Caco-2 (cell line): ENCODE results near the gene TXNL1. TPM values are rescaled to one million over a fixed set of nuclear protein-coding genes. Genes with fewer than 3 reads are reported as not detected.

ENCODE experiments used
- BruUV-seq: library from RNA; stranded (reverse); fragments of 400-500 nt; replicated peaks from 2 replicates; lab custom pipeline; 2021; lab: Mats Ljungman, UMichigan
- CTCF ChIA-PET: fragments of 300-600 bp; sonication (Branson Sonifier 250); formaldehyde crosslinking; loops from one replicate; lab custom pipeline; 2022; ENCODE audit warnings: antibody characterized with exemption; lab: Charles Lee
- POLR2A ChIA-PET: fragments of 300-600 bp; sonication (Branson Sonifier 250); formaldehyde crosslinking; loops from one replicate; lab custom pipeline; 2022; ENCODE audit warnings: antibody characterized with exemption; lab: Charles Lee
- DNase-seq, 2 experiments: peaks; one replicate each; pipeline versions ENCODE4 v3.0.0 to v3.0.0-alpha.2; 2020 to 2022
- H3K27me3 ChIP-seq: replicated peaks from 2 replicates; pipeline ENCODE4 v1.6.0; 2011; ENCODE audit warnings: low read length; ENCODE audit not compliant: control insufficient read depth, insufficient read depth
- H3K36me3 ChIP-seq: 2 replicates; pipeline ENCODE4 v1.5.1; 2011; ENCODE audit warnings: low read length; ENCODE audit not compliant: control insufficient read depth, insufficient read depth
- H3K4me1 ChIP-seq: fragments of 250-450 bp; sonication (Bioruptor Pico); 2 replicates; pipeline ENCODE4 v1.5.1; 2020; ENCODE audit warnings: mild to moderate bottlenecking
- H3K4me3 ChIP-seq: 2 replicates; pipeline ENCODE4 v1.5.1; 2011; ENCODE audit warnings: low read depth, mild to moderate bottlenecking, control low read depth, low read length
- H3K9me3 ChIP-seq: fragments of 250-450 bp; sonication (Bioruptor Pico); 2 replicates; pipeline ENCODE4 v1.5.1; 2020; ENCODE audit warnings: mild to moderate bottlenecking, moderate library complexity
- H3K27ac Mint-ChIP-seq: one replicate; pipeline ENCODE4 v1.8.0; 2022; ENCODE audit warnings: mixed read lengths; ENCODE audit not compliant: unreplicated experiment
- H3K27me3 Mint-ChIP-seq: one replicate; pipeline ENCODE4 v1.8.0; 2022; ENCODE audit warnings: mixed read lengths; ENCODE audit not compliant: insufficient read depth, unreplicated experiment
- H3K36me3 Mint-ChIP-seq: one replicate; pipeline ENCODE4 v1.8.0; 2022; ENCODE audit warnings: mild to moderate bottlenecking, mixed read lengths; ENCODE audit not compliant: insufficient read depth, unreplicated experiment
- H3K4me1 Mint-ChIP-seq: one replicate; pipeline ENCODE4 v1.8.0; 2022; ENCODE audit warnings: low read depth, mixed read lengths; ENCODE audit not compliant: unreplicated experiment
- H3K4me3 Mint-ChIP-seq: one replicate; pipeline ENCODE4 v1.8.0; 2022; ENCODE audit warnings: mild to moderate bottlenecking, moderate library complexity, mixed read lengths; ENCODE audit not compliant: unreplicated experiment
- H3K9me3 Mint-ChIP-seq: one replicate; pipeline ENCODE4 v1.8.0; 2022; ENCODE audit warnings: mixed read lengths; ENCODE audit not compliant: unreplicated experiment
- CTCF ChIP-seq, 2 experiments: fragments of 200-600 bp in 1 of 2; IDR thresholded peaks; 1 replicate in 1 of 2; 2 replicates in 1 of 2; pipeline versions ENCODE4 v1.5.1 to v1.8.0; 2011 to 2022; ENCODE audit warnings: antibody characterized with exemption in 1 of 2, control low read depth in 1 of 2, inconsistent platforms in 1 of 2, low read depth in 1 of 2, low read length in 1 of 2, mild to moderate bottlenecking in 1 of 2, moderate library complexity in 1 of 2; ENCODE audit not compliant: insufficient read depth in 1 of 2, severe bottlenecking in 1 of 2, unreplicated experiment in 1 of 2
- intact Hi-C: fragments of 100-400 bp; cut with micrococcal nuclease; formaldehyde crosslinking; loops from one replicate; pipeline ENCODE4 v1.10.0; 2022; ENCODE audit not compliant: unreplicated experiment
- total RNA-seq: library from RNA; stranded (reverse); gene quantifications from 2 replicates; pipeline ENCODE4 v1.2.3, GENCODE V29; 2022

Gene TXNL1
- total RNA-seq, 1 experiment from 2014 or later, result 49.0 TPM

GRCh38 chr18:56632070-56633022 lies 6.0 kb downstream of the TXNL1 start:
- no TSS peak for BruUV-seq
- H3K4me1 ChIP-seq, result no peaks in the 10 kb centered on the region
- intact Hi-C loops, result no loop called here
- H3K9me3 ChIP-seq, result no peaks in the 10 kb centered on the region
- no peak for TF ChIP-seq CTCF (IDR thresholded peaks at IDR 0.05; ENCODE audit: insufficient read depth in 1 of 2, low read depth in 1 of 2, low read length in 1 of 2, severe bottlenecking in 1 of 2, unreplicated experiment in 1 of 2)
- H3K27me3 ChIP-seq, result no peaks in the 10 kb centered on the region
- H3K36me3 ChIP-seq, result no peaks in the 10 kb centered on the region
- Mint-ChIP-seq H3K4me3 (no peak overlapping the region), H3K27me3 (no peaks in the 10 kb centered on the region), H3K36me3 (peaks cover 5% of the 10 kb centered on the region), H3K27ac (no peak overlapping the region), H3K4me1 (no peaks in the 10 kb centered on the region), H3K9me3 (no peaks in the 10 kb centered on the region)
- CTCF ChIA-PET, result no interaction called here
- DNase-seq, result no peak
- no peak overlapping the region for H3K4me3 ChIP-seq
- POLR2A ChIA-PET, result interaction anchor here (0.6 kb wide), 1 partner anchor 26 kb away, joined by 3 read pairs; no protein-coding TSS in a partner anchor

GRCh38 chr18:56627991-56628390 lies 10.4 kb downstream of the TXNL1 start:
- BruUV-seq, result no TSS peak
- H3K9me3 Mint-ChIP-seq, result no peaks in the 10 kb centered on the region
- POLR2A ChIA-PET, result no interaction called here
- Histone ChIP-seq H3K9me3 (no peaks in the 10 kb centered on the region), H3K27me3 (no peaks in the 10 kb centered on the region), H3K4me1 (no peaks in the 10 kb centered on the region), H3K36me3 (no peaks in the 10 kb centered on the region), H3K4me3 (no peak overlapping the region)
- no peak overlapping the region for H3K4me3 Mint-ChIP-seq
- H3K36me3 Mint-ChIP-seq, result no peaks in the 10 kb centered on the region
- no peak for DNase-seq
- TF ChIP-seq CTCF (IDR thresholded peaks at IDR 0.05; ENCODE audit: insufficient read depth in 1 of 2, low read depth in 1 of 2, low read length in 1 of 2, severe bottlenecking in 1 of 2, unreplicated experiment in 1 of 2), result no peak
- H3K27me3 Mint-ChIP-seq, result no peaks in the 10 kb centered on the region
- intact Hi-C loops, result no loop called here
- CTCF ChIA-PET, result no interaction called here
- H3K27ac Mint-ChIP-seq, result no peak overlapping the region
- H3K4me1 Mint-ChIP-seq, result no peaks in the 10 kb centered on the region

GRCh38 chr18:56615738-56616520 lies 22.5 kb downstream of the TXNL1 start:
- H3K27me3 Mint-ChIP-seq, result no peaks in the 10 kb centered on the region
- Histone ChIP-seq H3K4me3 (no peak overlapping the region), H3K27me3 (no peaks in the 10 kb centered on the region), H3K36me3 (no peaks in the 10 kb centered on the region), H3K4me1 (no peaks in the 10 kb centered on the region), H3K9me3 (no peaks in the 10 kb centered on the region)
- no peak for DNase-seq
- POLR2A ChIA-PET, result interaction anchor here (0.7 kb wide), 1 partner anchor 439 kb away, joined by 3 read pairs; no protein-coding TSS in a partner anchor
- BruUV-seq, result no TSS peak
- no peaks in the 10 kb centered on the region for H3K4me1 Mint-ChIP-seq
- no peak for TF ChIP-seq CTCF (IDR thresholded peaks at IDR 0.05; ENCODE audit: insufficient read depth in 1 of 2, low read depth in 1 of 2, low read length in 1 of 2, severe bottlenecking in 1 of 2, unreplicated experiment in 1 of 2)
- intact Hi-C loops, result no loop called here
- no peak overlapping the region for H3K4me3 Mint-ChIP-seq
- no peak overlapping the region for H3K27ac Mint-ChIP-seq
- H3K36me3 Mint-ChIP-seq, result peaks cover 50% of the 10 kb centered on the region
- CTCF ChIA-PET, result no interaction called here
- no peaks in the 10 kb centered on the region for H3K9me3 Mint-ChIP-seq
